Liver (tissue), 3 donors: Measurements from ENCODE around the gene TOR4A.

Experiments used
- CTCF ChIP-seq: fragments of 150-350 bp; IDR thresholded peaks from 2 replicates; pipeline ENCODE4 v1.5.1; 2017; ENCODE audit warnings: improper control_type of control experiment, low read depth, low read length; ENCODE audit not compliant: missing input control
- JUND ChIP-seq, 2 donors: IDR thresholded peaks; 2 replicates each; pipeline ENCODE4 v1.6.1; 2016; ENCODE audit warnings: antibody characterized with exemption in 2 of 2
- donor health status: healthy.
- donor health status: healthy.

- TF ChIP-seq CTCF, result no peak
- no peak for TF ChIP-seq JUND (IDR thresholded peaks at IDR 0.05)
Observed at GRCh38 chr9:137240318-137240840, 37.1 kb upstream of the TOR4A start.
